Amniotic stem cell (primary cell): ENCODE data around the gene SENP6.
"Not testable (repeated sequence)": the region's sequence is repeated elsewhere in the genome, so short reads cannot be mapped to it uniquely, and the experiment has no call there.

Source experiments
- DNase-seq: peaks from one replicate; lab custom pipeline; 2025; lab: John Stamatoyannopoulos, UW

SENP6 gene

GRCh38 chr6:75609639-75610590 is 8.2 kb downstream of the SENP6 start:
- DNase-seq: no peak

DNA sequence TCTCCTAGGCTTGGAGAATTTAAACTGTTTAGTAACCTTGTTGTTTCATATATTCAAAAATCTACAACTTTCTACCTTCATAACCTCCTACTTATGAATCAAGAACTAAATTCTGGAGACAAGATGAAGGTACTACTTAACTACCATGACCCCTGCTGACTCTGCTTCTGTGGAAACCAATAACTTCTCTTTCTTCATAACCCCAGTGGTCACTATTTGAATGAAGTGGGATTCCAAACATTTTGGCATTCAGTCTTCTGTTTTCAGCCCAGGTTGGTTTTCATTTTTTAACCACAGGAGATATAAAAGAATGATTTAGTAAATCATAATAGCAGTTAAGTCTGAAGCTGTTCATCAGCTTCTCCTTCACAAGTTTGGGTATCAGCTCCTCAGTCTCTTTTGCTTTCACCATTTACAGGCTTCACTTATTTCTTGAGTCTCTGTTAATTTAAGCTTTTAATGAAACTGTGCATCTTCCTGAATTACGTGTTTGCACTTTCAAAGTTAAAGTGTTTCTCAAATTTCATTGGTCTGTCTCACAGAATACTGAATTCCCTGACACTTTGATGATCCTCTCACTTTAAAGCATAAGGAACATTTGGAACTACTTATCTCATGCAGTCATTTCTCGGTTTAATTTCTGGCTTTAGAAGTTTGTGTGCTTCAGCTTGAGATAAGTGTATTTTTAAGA is 9.5 kb downstream of the SENP6 start:
- no peak for DNase-seq

GRCh38 chr6:75611702-75612375 is 10.2 kb downstream of the SENP6 start:
- no peak for DNase-seq

GRCh38 chr6:75612434-75612833 is 10.8 kb downstream of the SENP6 start:
- DNase-seq: no peak

DNA sequence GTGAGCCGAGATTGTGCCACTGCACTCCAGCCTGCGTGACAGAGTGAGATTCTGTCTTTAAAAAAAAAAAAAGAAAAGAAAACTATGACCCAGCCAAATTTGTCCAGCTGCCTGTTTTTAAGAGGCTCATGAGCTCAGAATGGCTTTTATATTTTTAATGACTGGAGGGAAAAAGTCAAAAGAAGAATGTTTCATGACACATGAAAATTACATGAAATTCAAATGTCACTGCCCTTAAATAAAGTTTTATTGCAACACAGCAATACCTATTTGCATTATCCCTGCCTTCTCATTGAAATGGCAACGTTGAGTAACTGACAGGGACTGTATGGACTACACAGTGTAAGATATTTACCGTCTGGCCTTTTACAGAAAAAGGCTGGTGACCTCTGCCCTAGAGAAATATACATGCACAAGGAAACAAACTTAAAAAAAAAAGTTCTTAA is 11.4 kb downstream of the SENP6 start:
- no peak for DNase-seq

DNA sequence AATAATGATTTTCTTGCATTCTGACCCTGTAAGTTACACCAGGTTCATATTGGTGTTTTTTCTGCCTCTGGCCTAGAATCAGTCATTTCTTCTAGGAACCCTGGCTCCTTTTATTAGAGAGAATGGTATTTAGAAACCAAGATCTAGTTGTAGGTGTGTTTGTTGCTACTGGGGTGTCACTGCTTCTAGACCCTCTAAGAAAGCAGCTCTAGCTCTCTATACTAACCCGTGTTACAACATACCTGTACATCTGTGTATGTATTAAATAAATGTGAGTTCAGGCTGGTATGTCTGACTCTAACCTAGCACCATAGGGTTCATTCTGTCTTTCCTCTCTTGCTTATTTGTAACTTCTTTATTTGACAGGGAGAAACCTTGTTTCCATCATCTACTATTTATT is 16.8 kb downstream of the SENP6 start:
- no peak for DNase-seq

GRCh38 chr6:75619230-75619899 is 17.7 kb downstream of the SENP6 start:
- DNase-seq: no peak

DNA sequence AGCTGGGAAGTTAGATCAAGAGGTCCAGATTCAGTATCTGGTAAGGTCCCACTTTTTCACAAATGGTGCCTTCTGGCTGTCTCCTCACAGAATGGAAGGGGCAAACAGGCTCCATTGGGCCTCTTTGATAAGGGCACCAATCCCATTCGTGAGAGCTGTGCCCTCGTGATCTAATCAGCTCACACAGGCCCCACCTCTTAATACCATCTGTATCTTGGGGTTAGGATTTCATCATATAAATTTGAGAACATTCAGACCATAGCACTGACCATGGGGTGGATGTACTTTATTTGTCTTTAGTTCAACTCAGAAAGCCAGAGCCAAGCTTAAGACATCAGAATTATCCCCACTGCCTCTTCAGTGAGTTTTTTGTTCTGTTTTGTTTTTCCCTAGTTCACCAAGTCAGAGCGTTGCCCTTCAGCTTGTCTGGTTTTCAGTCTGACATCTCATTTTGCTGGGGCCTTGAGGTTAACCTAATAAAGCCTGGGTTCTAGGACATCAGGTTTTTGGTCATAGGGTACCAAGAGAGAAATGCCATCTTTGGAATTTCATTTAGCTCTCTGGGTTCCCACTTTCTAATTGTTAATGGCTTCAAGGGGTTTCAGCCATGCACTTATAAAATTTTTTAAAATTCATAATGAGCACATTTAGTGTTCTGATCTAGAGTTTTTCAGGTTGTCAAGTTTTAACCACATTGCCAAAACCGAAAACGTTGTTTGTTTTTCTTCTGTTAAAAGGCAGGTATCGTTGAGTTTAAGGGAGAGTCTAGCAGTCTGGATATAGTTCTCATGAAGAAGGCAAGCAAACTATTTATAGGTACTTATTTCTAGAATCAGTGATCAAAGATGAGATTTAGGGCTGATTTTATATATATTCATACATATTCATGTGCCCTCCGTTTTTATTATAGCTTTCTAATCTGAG is 19.0 kb downstream of the SENP6 start:
- DNase-seq: no peak

- no peak for DNase-seq
Observed at GRCh38 chr6:75621846-75622245, 20.2 kb downstream of the SENP6 start.

DNA sequence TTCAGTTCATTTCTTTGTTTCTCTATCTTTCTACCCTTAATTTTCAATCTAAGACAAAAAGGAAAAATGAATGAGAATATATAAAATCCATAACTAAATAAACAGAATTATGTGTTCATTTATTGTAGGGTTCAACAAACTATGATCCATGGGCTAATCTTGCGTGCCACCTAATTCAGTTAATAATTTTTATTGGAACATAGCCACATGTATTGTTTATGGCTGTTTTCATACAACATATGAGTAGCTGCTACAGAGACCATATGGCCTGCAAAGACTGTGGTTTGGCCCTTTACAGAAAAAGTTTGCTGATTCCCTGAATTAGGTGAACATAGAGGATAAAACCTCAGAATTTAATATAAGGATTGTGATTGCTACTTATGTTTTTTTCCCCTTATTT is 21.8 kb downstream of the SENP6 start:
- DNase-seq: no peak

GRCh38 chr6:75624335-75624734 is 22.7 kb downstream of the SENP6 start:
- DNase-seq: no peak

GRCh38 chr6:75624988-75625387 is 23.3 kb downstream of the SENP6 start:
- no peak for DNase-seq

- DNase-seq: no peak
Observed at GRCh38 chr6:75626561-75626960, 24.9 kb downstream of the SENP6 start.

- DNase-seq: not testable (repeated sequence)
Observed at GRCh38 chr6:75627708-75628107, 26.0 kb downstream of the SENP6 start.

- no peak for DNase-seq
Observed at GRCh38 chr6:75631859-75632635, 30.4 kb downstream of the SENP6 start.

- no peak for DNase-seq
Observed at GRCh38 chr6:75633045-75633444, 31.4 kb downstream of the SENP6 start.

- DNase-seq: no peak
Observed at GRCh38 chr6:75642311-75642710, 40.6 kb downstream of the SENP6 start.

DNA sequence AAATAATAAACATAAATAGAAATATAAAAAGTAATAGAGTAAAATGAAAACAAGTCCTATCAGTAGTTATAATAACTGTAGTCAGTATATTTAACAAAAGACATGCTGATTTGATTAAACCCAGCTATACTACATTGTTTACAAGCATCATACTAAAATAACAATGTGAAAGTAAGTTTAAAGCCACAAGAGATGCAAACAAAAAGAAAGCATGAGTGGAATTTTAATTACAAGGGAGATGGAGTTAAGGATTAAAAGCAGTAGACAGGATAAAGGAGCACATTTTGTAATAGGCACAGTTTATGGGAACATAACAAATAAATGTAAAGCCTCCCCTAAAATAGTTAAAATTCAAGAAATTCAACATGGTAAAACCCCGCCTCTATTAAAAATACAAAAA is 41.5 kb downstream of the SENP6 start:
- DNase-seq: no peak

DNA sequence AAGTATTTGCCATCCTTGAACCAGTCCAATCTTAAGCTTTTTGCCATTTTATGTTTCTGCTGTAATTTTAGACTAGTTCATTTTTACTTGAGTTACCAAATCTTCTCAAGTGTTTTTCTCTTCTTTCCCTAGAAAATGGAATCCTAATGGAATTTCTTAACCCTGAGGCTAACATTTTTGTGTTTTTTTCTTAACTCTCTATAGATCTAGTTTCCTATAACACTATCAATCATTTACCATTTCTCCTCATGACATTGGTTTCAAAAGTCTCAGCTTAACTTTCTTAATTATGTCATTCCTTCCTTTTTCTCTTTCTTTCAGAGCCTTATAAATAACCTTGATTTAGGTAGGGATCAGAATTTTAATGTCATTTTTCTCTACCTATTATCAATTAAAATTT is 54.8 kb downstream of the SENP6 start:
- DNase-seq: no peak

DNA sequence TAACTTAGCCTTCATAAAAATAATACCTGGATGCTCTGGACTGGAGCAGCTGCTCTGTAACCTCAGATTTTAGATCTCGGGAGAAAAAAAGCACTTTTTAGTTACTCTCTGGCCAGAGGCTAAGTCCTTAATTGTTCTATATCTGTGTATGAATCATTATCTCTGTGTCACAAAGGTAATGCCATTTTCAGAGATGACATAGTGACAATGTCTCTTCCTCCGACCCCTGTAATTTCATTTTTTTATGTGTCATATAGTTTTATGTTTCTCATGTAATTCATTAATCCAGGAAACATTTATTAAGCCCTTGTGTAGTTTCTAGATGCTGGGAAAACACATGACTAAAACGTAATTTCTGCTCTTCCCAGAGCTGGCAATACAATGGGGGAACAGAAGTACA is 55.6 kb downstream of the SENP6 start:
- DNase-seq: no peak
